Cardiac muscle cell (in vitro differentiated cells and primary cell): ENCODE data around the gene NEGR1. TPM values are rescaled to one million over a fixed set of nuclear protein-coding genes. Genes with fewer than 3 reads are reported as not detected.

Source experiments
- DNase-seq, 2 donors: peaks; one replicate each; pipeline versions ENCODE4 v3.0.0 to v3.0.0-alpha.2; 2010 to 2017; ENCODE audit warnings: low read depth in 1 of 2, low spot score in 1 of 2
- H3K27ac ChIP-seq: fragments of 200-600 bp; sonication (generic); 2 replicates; pipeline ENCODE4 v1.5.1; 2016
- H3K27me3 ChIP-seq: fragments of 200-600 bp; sonication (generic); 2 replicates; pipeline ENCODE4 v1.6.0; 2016; ENCODE audit warnings: control low read depth
- H3K36me3 ChIP-seq: fragments of 200-600 bp; sonication (generic); 2 replicates; pipeline ENCODE4 v1.5.1; 2016; ENCODE audit warnings: control low read depth
- H3K4me1 ChIP-seq: fragments of 200-600 bp; sonication (generic); 2 replicates; pipeline ENCODE4 v1.8.1; 2017; ENCODE audit warnings: low read depth, mild to moderate bottlenecking, mixed run types
- H3K4me3 ChIP-seq: fragments of 200-600 bp; sonication (generic); 2 replicates; pipeline ENCODE4 v1.5.1; 2016; ENCODE audit warnings: mild to moderate bottlenecking
- H3K9me3 ChIP-seq: fragments of 200-600 bp; sonication (generic); 2 replicates; pipeline ENCODE4 v1.5.1; 2017; ENCODE audit warnings: low read depth, mild to moderate bottlenecking, control low read depth
- CTCF ChIP-seq: IDR thresholded peaks from 2 replicates; pipeline ENCODE4 v1.5.1; 2012; ENCODE audit warnings: low read depth, mild to moderate bottlenecking, low read length
- polyA plus RNA-seq: library from polyadenylated mRNA; unstranded; fragments of >200 nt; fragmentation: Nextera tagmentation; extraction: Ambion mirVana; gene quantifications from 2 replicates; pipeline ENCODE4 v1.2.1, GENCODE V29; 2016
- total RNA-seq: library from RNA; depleted of rRNA; stranded (reverse); fragments of >200 nt; gene quantifications from 2 replicates; pipeline ENCODE4 v1.2.3, GENCODE V29; 2016

The NEGR1 gene
- total and polyA plus RNA-seq, 2 experiments from 2014 or later = 0.06 to 0.20 TPM

- H3K4me3 ChIP-seq = no peak overlapping the region
- no peak for DNase-seq
- no peak for TF ChIP-seq CTCF
- H3K27ac ChIP-seq = no peak overlapping the region
- H3K9me3 ChIP-seq = no peaks in the 10 kb centered on the region
- H3K4me1 ChIP-seq = no peaks in the 10 kb centered on the region
- H3K36me3 ChIP-seq = no peaks in the 10 kb centered on the region
- no peaks in the 10 kb centered on the region for H3K27me3 ChIP-seq
Observed at GRCh38 chr1:72218141-72218739, 64.1 kb downstream of the NEGR1 start.

DNA sequence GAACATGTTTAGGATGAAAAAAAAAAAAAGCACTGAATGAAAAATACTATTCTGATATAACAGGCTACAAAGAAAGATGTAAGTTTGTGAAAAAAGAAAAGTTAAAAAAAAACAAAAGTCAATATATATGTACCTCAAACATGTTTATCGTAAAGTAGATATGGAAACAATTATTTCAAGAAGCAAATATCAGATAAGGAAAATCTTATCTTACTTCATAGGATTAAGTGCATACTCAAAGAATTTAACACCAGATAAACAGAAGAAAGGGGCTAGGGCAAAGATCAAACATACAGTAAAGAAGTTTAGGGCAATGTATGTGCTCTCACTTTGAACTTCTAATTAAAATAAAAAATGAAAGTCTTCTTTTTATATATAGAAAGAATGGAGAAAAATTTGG, 75.3 kb downstream of the NEGR1 start:
- H3K27ac ChIP-seq = no peak overlapping the region
- H3K36me3 ChIP-seq = no peaks in the 10 kb centered on the region
- H3K4me3 ChIP-seq = no peak overlapping the region
- H3K4me1 ChIP-seq = peaks cover 4% of the 10 kb centered on the region
- H3K9me3 ChIP-seq = no peaks in the 10 kb centered on the region
- H3K27me3 ChIP-seq = no peaks in the 10 kb centered on the region
- TF ChIP-seq CTCF = no peak
- no peak for DNase-seq

- Histone ChIP-seq H3K36me3 (no peaks in the 10 kb centered on the region), H3K27me3 (no peaks in the 10 kb centered on the region), H3K4me3 (no peak overlapping the region), H3K27ac (no peak overlapping the region), H3K4me1 (peaks cover 4% of the 10 kb centered on the region), H3K9me3 (no peaks in the 10 kb centered on the region)
- DNase-seq = no peak
- TF ChIP-seq CTCF = no peak
Observed at GRCh38 chr1:72202761-72203160, 79.6 kb downstream of the NEGR1 start.

- no peak overlapping the region for H3K27ac ChIP-seq
- peak in 1 of 2 donors; percentile 1 for DNase-seq
- no peaks in the 10 kb centered on the region for H3K9me3 ChIP-seq
- no peaks in the 10 kb centered on the region for H3K4me1 ChIP-seq
- H3K4me3 ChIP-seq = no peak overlapping the region
- H3K27me3 ChIP-seq = no peaks in the 10 kb centered on the region
- H3K36me3 ChIP-seq = no peaks in the 10 kb centered on the region
- no peak for TF ChIP-seq CTCF
Observed at GRCh38 chr1:72197786-72198185, 84.6 kb downstream of the NEGR1 start.

DNA sequence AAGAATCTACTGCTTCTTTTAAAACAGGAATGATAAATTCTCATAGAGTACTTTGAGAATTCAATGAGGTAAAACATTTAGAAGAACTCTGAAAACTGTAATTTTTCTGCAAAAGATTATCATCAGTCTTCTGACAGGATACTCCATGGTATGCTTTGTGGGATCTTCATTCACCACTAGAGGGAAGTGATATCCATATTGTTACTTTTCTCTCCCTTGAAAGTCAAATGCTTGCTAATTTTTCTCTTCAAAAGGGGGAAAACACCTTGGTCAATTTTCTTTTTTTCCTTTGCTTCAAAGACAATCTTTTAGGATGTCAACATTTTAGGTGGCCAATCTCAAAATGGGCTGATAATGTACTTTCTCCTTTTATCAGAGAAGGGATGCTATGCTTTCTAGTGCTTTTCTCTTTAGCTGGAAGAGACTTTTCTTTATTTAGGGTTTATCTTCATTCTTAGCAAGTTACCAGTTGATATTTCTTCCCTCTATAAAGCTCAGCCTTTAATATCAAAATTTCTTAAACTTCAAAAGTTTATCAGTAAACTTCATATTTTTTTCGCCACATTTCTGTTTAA, 95.5 kb downstream of the NEGR1 start:
- no peak overlapping the region for H3K27ac ChIP-seq
- DNase-seq = peak in 1 of 2 donors; percentile 46
- no peak overlapping the region for H3K4me3 ChIP-seq
- no peaks in the 10 kb centered on the region for H3K4me1 ChIP-seq
- no peaks in the 10 kb centered on the region for H3K9me3 ChIP-seq
- no peaks in the 10 kb centered on the region for H3K36me3 ChIP-seq
- no peaks in the 10 kb centered on the region for H3K27me3 ChIP-seq
- TF ChIP-seq CTCF = peak; percentile 64
